ENCODE data around the gene ZNF566. TPM values are rescaled to one million over a fixed set of nuclear protein-coding genes. Genes with fewer than 3 reads are reported as not detected.
A peak's percentile ranks its signal among the peaks of the same experiment; 100 is the strongest.
"Not testable (repeated sequence)": the region's sequence is repeated elsewhere in the genome, so short reads cannot be mapped to it uniquely, and the experiment has no call there.

ZNF566 gene
- total RNA-seq, 1 experiment from 2014 or later: 12.0 TPM

GRCh38 chr19:36492689-36493453 is 3.5 kb upstream of the ZNF566 start:
- H3K36me3 Mint-ChIP-seq (ENCODE audit: insufficient read depth, unreplicated experiment): peaks cover 35% of the 10 kb centered on the region
- H3K9me3 Mint-ChIP-seq (ENCODE audit: low read depth, unreplicated experiment): peaks cover 13% of the 10 kb centered on the region
- H3K4me3 Mint-ChIP-seq (ENCODE audit: low read depth, unreplicated experiment); BruUV-seq (replicated peaks); intact Hi-C loops (cut with micrococcal nuclease; ENCODE audit: unreplicated experiment); H3K27me3 Mint-ChIP-seq (ENCODE audit: unreplicated experiment); H3K27ac Mint-ChIP-seq (ENCODE audit: unreplicated experiment): not testable (repeated sequence)
- peak; percentile 34 for TF ChIP-seq CTCF (IDR thresholded peaks at IDR 0.05; ENCODE audit: unreplicated experiment)
- CTCF ChIA-PET: interaction anchor here (0.6 kb wide), 1 partner anchor 883 kb away, joined by 3 read pairs; no protein-coding TSS in a partner anchor
- H3K4me1 Mint-ChIP-seq (ENCODE audit: low read depth, unreplicated experiment): peaks cover 15% of the 10 kb centered on the region
- peak; percentile 41 for DNase-seq

GRCh38 chr19:36490846-36491245 is 1.5 kb upstream of the ZNF566 start:
- H3K9me3 Mint-ChIP-seq (ENCODE audit: low read depth, unreplicated experiment); H3K27ac Mint-ChIP-seq (ENCODE audit: unreplicated experiment); DNase-seq; intact Hi-C loops (cut with micrococcal nuclease; ENCODE audit: unreplicated experiment); CTCF ChIA-PET; H3K27me3 Mint-ChIP-seq (ENCODE audit: unreplicated experiment); BruUV-seq (replicated peaks): not testable (repeated sequence)
- Mint-ChIP-seq H3K36me3 (ENCODE audit: insufficient read depth, unreplicated experiment) (peaks cover 48% of the 10 kb centered on the region), H3K4me3 (ENCODE audit: low read depth, unreplicated experiment) (peak overlapping the region; percentile 98), H3K4me1 (ENCODE audit: low read depth, unreplicated experiment) (peaks cover 15% of the 10 kb centered on the region)

GRCh38 chr19:36489920-36490415 is 607 bp upstream of the ZNF566 start:
- peak overlapping the region; percentile 96 for H3K27ac Mint-ChIP-seq (ENCODE audit: unreplicated experiment)

GRCh38 chr19:36488846-36489117 is 579 bp downstream of the ZNF566 start:
- H3K9me3 Mint-ChIP-seq (ENCODE audit: low read depth, unreplicated experiment): peaks cover 11% of the 10 kb centered on the region
- BruUV-seq (replicated peaks): no TSS peak
- no peak for TF ChIP-seq CTCF (IDR thresholded peaks at IDR 0.05; ENCODE audit: unreplicated experiment)
- H3K4me3 Mint-ChIP-seq (ENCODE audit: low read depth, unreplicated experiment): peak overlapping the region; percentile 98
- DNase-seq: peak; percentile 34
- peaks cover 15% of the 10 kb centered on the region for H3K4me1 Mint-ChIP-seq (ENCODE audit: low read depth, unreplicated experiment)
- intact Hi-C loops (cut with micrococcal nuclease; ENCODE audit: unreplicated experiment): no loop called here
- H3K36me3 Mint-ChIP-seq (ENCODE audit: insufficient read depth, unreplicated experiment): peaks cover 48% of the 10 kb centered on the region
- no peaks in the 10 kb centered on the region for H3K27me3 Mint-ChIP-seq (ENCODE audit: unreplicated experiment)
- peak overlapping the region; percentile 96 for H3K27ac Mint-ChIP-seq (ENCODE audit: unreplicated experiment)
- CTCF ChIA-PET: no interaction called here

More at GRCh38 chr19:36489920-36490415, 607 bp upstream of the ZNF566 start:
- intact Hi-C loops (cut with micrococcal nuclease; ENCODE audit: unreplicated experiment): no loop called here
- Mint-ChIP-seq H3K36me3 (ENCODE audit: insufficient read depth, unreplicated experiment) (peaks cover 48% of the 10 kb centered on the region), H3K4me3 (ENCODE audit: low read depth, unreplicated experiment) (peak overlapping the region; percentile 98), H3K27me3 (ENCODE audit: unreplicated experiment) (no peaks in the 10 kb centered on the region), H3K4me1 (ENCODE audit: low read depth, unreplicated experiment) (peaks cover 15% of the 10 kb centered on the region), H3K9me3 (ENCODE audit: low read depth, unreplicated experiment) (peaks cover 11% of the 10 kb centered on the region)
- TF ChIP-seq CTCF (IDR thresholded peaks at IDR 0.05; ENCODE audit: unreplicated experiment): no peak
- peak; percentile 76 for DNase-seq
- TSS peak; percentile 94 for BruUV-seq (replicated peaks)
- CTCF ChIA-PET: interaction anchor here (0.5 to 0.6 kb wide), 2 partner anchors 83 to 323 kb away, joined by 4 to 5 read pairs; partner anchors contain the start of gene ZNF529

All from Calu3 (cell line).